ENCODE results near the gene E2F8. TPM values are rescaled to one million over a fixed set of nuclear protein-coding genes. Genes with fewer than 3 reads are reported as not detected.
"Not testable (repeated sequence)": the region's sequence is repeated elsewhere in the genome, so short reads cannot be mapped to it uniquely, and the experiment has no call there.

The E2F8 gene, protein sequence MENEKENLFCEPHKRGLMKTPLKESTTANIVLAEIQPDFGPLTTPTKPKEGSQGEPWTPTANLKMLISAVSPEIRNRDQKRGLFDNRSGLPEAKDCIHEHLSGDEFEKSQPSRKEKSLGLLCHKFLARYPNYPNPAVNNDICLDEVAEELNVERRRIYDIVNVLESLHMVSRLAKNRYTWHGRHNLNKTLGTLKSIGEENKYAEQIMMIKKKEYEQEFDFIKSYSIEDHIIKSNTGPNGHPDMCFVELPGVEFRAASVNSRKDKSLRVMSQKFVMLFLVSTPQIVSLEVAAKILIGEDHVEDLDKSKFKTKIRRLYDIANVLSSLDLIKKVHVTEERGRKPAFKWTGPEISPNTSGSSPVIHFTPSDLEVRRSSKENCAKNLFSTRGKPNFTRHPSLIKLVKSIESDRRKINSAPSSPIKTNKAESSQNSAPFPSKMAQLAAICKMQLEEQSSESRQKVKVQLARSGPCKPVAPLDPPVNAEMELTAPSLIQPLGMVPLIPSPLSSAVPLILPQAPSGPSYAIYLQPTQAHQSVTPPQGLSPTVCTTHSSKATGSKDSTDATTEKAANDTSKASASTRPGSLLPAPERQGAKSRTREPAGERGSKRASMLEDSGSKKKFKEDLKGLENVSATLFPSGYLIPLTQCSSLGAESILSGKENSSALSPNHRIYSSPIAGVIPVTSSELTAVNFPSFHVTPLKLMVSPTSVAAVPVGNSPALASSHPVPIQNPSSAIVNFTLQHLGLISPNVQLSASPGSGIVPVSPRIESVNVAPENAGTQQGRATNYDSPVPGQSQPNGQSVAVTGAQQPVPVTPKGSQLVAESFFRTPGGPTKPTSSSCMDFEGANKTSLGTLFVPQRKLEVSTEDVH
- total RNA-seq, result 10 to 100 TPM; 15.7 to 26.1 TPM

DNA sequence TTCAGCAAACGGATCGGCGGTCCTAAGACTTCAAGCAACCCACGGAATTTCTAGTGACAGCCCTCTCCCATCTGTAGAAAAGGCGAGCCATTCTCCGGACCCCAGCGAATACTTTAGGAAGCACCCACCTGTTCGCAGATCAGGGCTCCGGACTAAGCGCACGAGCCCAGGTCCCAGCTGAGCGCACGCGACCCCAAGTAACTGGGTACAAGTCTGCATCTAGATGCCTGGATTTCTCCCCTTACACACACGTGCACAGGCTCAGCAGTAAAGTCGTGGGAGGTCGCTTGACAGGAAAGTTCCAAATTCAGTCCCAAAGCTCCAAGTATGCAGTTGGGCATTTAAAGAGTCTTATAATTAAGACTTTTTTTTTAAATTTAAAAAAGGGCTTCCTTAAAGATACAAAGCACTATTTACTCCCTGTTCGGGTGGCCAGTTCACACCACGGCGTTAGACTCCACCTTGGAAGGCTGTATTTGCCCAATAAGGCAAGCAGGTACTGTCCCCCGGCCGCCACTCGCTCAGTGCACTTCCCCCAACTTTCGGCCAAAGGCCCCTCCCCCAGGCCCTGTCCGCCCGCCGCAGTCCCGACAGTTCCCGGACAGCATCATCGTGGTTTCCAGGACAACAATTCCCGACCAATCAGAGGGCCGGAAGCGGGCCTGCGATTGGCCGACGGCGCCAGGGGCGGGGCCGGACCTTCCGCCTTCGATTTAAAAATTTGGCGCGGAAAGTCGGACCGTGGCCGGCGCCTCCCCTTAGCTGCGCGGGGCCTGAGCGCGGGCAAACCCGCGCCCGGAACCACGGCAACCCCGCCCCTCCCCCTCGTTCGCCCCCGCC is at the start of gene E2F8:
Gene E2F8, minus strand, starts transcription at position 526 of the 840 bp plus-strand sequence. CDS start 824 bp downstream, outside the sequence.
- no peaks in the 10 kb centered on the region for H3K9me3 Mint-ChIP-seq
- peaks cover 18% of the 10 kb centered on the region for H3K27me3 Mint-ChIP-seq
- peak; percentile 93 for ATAC-seq (replicated peaks)
- H3K4me3 Mint-ChIP-seq, result peak within 1 kb of the TSS; percentile 90
- H3K36me3 Mint-ChIP-seq (ENCODE audit: low read depth), result peaks cover 43% of the 10 kb centered on the region
- H3K27ac Mint-ChIP-seq, result peak within 1 kb of the TSS; percentile 69
- H3K4me1 Mint-ChIP-seq, result peaks cover 5% of the 10 kb centered on the region

DNA sequence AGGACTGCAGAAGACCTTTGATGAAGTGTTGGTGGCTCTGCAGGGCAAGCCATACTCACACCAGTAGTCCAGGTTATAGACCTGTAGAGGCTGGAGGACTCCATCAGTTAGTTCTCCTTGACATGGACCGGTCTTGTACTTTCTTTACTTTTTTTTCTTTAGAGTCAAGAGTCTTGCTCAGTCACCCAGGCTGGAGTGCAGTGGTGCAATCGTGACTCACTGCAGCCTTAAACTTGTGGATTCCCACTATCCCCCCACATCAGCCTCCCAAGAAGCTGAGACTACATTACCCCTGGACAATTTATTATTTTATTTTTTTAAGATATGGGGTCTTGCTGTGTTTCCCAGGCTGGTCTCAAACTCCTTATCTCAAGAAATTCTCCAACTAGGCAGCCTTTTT is 49.6 kb upstream of the E2F8 start:
- H3K4me1 Mint-ChIP-seq, result peaks cover 4% of the 10 kb centered on the region
- H3K27ac Mint-ChIP-seq, result no peak overlapping the region
- H3K9me3 Mint-ChIP-seq, result no peaks in the 10 kb centered on the region
- no peaks in the 10 kb centered on the region for H3K36me3 Mint-ChIP-seq (ENCODE audit: low read depth)
- H3K27me3 Mint-ChIP-seq, result peaks cover 15% of the 10 kb centered on the region
- no peak overlapping the region for H3K4me3 Mint-ChIP-seq
- ATAC-seq (replicated peaks), result no peak

DNA sequence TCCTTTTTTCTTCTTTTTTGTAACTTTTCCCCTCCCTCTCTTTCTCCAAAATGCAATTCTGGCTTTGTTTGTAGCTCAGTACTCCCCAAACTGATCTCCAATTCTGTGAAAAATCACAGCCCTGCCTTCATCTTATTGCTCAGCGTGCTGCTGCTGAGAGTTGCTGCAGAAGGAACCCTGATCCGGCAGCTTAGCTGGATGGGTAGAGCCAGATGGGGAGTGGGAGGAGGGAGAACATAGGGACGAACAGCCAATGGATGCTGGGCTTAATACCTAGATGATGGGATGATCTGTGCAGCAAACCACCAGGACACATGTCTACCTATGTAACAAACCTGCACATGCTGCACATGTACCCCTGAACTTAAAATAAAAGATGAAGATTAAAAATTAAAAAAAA is 47.5 kb upstream of the E2F8 start:
- H3K9me3 Mint-ChIP-seq, result no peaks in the 10 kb centered on the region
- peaks cover 11% of the 10 kb centered on the region for H3K4me1 Mint-ChIP-seq
- H3K27ac Mint-ChIP-seq, result no peak overlapping the region
- no peak overlapping the region for H3K4me3 Mint-ChIP-seq
- H3K36me3 Mint-ChIP-seq (ENCODE audit: low read depth), result no peaks in the 10 kb centered on the region
- H3K27me3 Mint-ChIP-seq, result peaks cover 11% of the 10 kb centered on the region
- ATAC-seq (replicated peaks), result no peak

DNA sequence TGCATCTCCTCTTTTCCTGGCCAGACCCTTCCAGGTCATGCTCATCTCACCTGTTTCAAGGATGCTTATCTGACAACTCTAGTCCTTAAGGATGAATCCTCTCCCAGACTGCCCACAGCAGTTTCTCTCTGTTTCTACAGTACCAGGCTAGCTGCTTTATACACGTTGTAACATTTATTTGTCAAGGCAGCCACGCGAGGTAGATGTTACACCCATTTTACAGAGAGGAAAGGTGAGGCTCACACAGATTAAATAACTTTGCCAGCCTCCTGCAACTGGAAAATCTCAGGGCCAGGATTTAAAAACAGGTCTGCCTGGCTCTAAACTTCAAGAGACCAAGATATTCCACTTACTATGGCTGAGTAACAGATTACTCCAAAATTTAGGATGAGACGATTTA is 45.7 kb upstream of the E2F8 start:
- H3K27me3 Mint-ChIP-seq, result peaks cover 11% of the 10 kb centered on the region
- no peak overlapping the region for H3K4me3 Mint-ChIP-seq
- H3K4me1 Mint-ChIP-seq, result peaks cover 11% of the 10 kb centered on the region
- no peaks in the 10 kb centered on the region for H3K9me3 Mint-ChIP-seq
- no peak for ATAC-seq (replicated peaks)
- H3K36me3 Mint-ChIP-seq (ENCODE audit: low read depth), result no peaks in the 10 kb centered on the region
- H3K27ac Mint-ChIP-seq, result no peak overlapping the region

DNA sequence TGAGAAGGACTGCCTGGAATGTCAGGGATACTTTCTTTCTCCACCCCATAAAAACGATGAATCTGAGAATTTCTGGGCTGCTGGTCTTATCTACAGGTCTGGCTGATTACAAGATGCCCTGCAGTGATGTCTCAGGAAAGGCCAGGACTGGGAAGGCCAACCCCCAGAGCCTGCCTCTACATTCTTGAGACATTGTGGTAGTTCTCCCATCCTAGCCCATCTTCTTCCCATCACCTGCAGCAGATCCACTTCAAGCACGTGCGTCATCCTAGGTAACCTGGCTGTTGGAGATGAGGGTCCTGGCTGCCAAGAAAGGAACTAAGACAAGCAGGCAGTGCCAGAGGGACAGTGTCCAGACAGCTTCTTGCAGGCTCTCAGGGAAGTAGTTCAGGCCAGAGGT is 44.1 kb upstream of the E2F8 start:
- no peak overlapping the region for H3K27ac Mint-ChIP-seq
- no peak overlapping the region for H3K4me3 Mint-ChIP-seq
- H3K9me3 Mint-ChIP-seq, result no peaks in the 10 kb centered on the region
- peaks cover 8% of the 10 kb centered on the region for H3K27me3 Mint-ChIP-seq
- no peaks in the 10 kb centered on the region for H3K36me3 Mint-ChIP-seq (ENCODE audit: low read depth)
- H3K4me1 Mint-ChIP-seq, result peaks cover 15% of the 10 kb centered on the region
- no peak for ATAC-seq (replicated peaks)

DNA sequence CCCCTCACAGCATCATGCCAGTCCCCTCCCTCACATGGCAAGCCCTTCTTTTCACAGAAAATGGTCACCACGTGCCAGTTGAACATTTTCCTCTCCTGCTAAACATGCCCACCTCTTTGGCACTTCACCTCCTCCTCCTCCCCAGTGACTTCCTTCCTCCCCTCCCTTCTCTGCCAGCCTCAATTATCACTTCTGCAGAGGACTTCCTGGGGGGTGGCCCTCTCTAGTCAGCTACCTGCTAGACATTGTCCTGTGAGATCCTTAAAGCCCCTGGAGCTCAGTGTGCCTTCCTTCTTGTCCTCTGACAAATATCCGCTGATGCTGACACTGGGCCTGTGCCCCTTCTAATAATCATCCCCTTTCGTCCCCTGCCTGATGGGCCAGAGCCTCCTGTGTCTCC is 43.2 kb upstream of the E2F8 start:
- peaks cover 18% of the 10 kb centered on the region for H3K4me1 Mint-ChIP-seq
- peaks cover 8% of the 10 kb centered on the region for H3K27me3 Mint-ChIP-seq
- ATAC-seq (replicated peaks), result no peak
- no peak overlapping the region for H3K27ac Mint-ChIP-seq
- no peak overlapping the region for H3K4me3 Mint-ChIP-seq
- no peaks in the 10 kb centered on the region for H3K36me3 Mint-ChIP-seq (ENCODE audit: low read depth)
- no peaks in the 10 kb centered on the region for H3K9me3 Mint-ChIP-seq

DNA sequence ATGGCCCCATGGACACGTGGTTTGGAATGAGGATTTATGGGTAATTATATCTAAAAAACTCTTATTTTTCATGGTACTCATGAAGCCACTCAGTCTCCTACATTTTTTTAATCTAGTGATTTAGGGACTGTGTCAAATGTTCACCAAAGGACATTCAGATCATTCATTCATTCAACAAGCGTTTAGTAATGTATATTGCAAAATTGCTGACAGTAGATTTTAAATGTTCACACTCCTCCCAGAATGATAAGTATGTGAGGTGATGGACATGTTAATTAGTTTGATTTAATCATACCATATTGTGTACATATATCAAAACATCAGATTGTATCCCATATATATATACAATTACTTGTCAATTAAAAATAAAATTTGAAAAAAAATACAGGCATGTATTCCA is 40.8 kb upstream of the E2F8 start:
- Mint-ChIP-seq H3K27me3 (peaks cover 5% of the 10 kb centered on the region), H3K36me3 (ENCODE audit: low read depth) (no peaks in the 10 kb centered on the region), H3K4me3 (no peak overlapping the region), H3K9me3 (no peaks in the 10 kb centered on the region), H3K27ac (no peak overlapping the region), H3K4me1 (peaks cover 18% of the 10 kb centered on the region)
- ATAC-seq (replicated peaks), result no peak

DNA sequence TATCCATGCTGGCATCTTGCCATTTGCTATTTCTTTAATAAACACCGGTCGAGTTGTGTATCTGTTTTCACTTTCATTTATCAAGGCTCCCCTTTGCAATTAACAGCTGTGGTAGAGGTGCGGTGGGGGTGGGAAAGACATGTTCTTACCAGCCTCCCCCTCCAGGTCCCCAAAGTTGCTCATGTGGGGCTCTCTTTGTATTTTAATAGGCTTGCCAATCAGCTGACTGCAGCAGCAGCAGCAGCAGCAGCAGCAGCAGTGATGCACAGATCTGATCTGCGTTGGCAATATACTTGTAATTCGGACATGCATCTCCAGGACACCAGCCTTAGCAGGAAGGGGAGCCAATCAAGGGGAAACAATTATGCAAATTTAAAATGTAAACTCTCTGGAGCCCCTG is 40.3 kb upstream of the E2F8 start:
- Mint-ChIP-seq H3K9me3 (no peaks in the 10 kb centered on the region), H3K27ac (no peak overlapping the region), H3K27me3 (peaks cover 5% of the 10 kb centered on the region), H3K4me1 (peaks cover 18% of the 10 kb centered on the region), H3K4me3 (no peak overlapping the region), H3K36me3 (ENCODE audit: low read depth) (no peaks in the 10 kb centered on the region)
- ATAC-seq (replicated peaks), result no peak

DNA sequence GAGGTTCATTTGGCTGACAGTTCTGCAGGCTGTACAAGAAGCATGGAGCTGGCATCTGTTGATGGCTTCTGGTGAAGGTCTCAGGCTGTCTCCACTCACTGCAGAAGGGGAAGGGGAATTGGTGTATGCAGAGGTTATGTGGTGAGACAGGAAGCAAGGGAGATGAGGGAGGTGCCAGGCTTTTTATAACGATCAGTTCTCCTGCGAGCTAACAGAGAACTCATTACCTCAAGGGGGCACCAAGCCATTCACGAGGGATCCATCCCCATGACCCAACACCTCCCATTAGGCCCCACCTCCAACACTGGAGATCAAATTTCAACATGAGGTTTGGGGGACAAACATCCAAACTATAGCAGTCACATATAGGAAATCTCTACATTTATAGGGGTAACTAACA is 38.7 kb upstream of the E2F8 start:
- Mint-ChIP-seq H3K4me1 (peaks cover 14% of the 10 kb centered on the region), H3K4me3 (no peak overlapping the region), H3K27me3 (no peaks in the 10 kb centered on the region), H3K36me3 (ENCODE audit: low read depth) (no peaks in the 10 kb centered on the region), H3K27ac (no peak overlapping the region), H3K9me3 (no peaks in the 10 kb centered on the region)
- ATAC-seq (replicated peaks), result no peak

DNA sequence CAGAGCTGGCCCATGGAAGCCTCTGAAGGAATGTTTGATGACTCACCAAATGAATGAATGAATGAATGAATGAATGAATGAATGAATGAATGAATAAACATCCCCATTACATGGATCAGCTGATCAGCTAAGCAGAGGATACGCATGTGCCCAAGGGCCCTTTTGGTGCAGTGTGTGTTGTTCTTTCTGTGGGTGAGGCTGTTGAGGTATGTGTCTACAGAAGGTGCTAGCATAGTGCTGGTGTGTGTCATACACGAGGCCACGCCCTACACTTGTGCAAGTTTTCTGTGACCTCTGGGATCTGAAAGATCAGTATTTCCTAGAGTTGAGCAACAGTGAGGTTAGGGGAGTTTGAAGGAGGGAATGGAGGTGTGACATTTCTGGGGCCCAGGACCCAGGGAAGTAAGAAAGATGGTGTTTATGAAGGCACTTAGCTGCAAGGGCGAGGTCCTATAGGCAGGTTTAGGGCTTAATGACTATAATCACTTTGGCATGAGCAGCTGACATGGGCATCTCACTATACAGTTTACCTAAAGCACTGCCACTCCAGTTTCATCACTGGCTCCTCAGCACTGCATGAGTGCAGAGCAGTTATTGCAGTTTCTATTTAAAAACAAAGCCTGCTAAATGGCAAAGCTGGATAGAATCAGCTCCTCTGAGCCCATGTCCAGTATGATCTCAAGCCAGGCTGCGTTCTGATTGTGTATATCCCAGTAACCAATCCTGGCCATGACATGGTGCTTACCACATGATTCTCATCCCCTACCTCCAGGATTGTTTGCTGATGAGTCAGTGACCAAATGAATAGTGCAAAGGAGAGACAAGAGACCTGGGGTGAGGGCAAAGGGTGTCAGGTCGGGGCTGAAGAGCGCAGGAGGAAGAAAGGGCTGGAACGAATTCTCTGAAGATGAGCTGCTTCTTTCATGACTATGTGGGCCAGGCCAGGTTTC is 36.4 kb upstream of the E2F8 start:
- peaks cover 7% of the 10 kb centered on the region for H3K4me1 Mint-ChIP-seq
- H3K27ac Mint-ChIP-seq, result no peak overlapping the region
- H3K9me3 Mint-ChIP-seq, result no peaks in the 10 kb centered on the region
- H3K4me3 Mint-ChIP-seq, result no peak overlapping the region
- no peak for ATAC-seq (replicated peaks)
- no peaks in the 10 kb centered on the region for H3K27me3 Mint-ChIP-seq
- H3K36me3 Mint-ChIP-seq (ENCODE audit: low read depth), result no peaks in the 10 kb centered on the region

DNA sequence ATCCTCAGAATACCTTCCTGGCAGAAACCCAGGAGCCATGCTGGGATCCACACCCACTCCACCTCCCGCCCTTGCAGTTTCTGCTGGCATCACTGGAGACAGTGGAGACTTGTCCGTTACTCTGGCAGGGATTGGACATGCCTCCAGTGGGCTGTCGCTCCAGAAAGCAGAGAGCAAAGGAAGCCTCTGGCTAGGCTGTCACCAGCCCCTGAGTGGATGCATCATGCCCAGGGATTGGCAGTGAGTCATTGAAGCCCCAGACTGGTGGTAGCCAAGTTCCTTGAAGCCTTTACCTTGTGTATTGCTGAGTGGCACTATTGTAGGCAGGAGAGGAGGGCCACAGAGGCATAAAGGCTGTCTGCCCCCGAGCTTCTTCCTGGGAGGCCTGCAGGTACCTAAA is 34.8 kb upstream of the E2F8 start:
- peaks cover 4% of the 10 kb centered on the region for H3K9me3 Mint-ChIP-seq
- peaks cover 4% of the 10 kb centered on the region for H3K4me1 Mint-ChIP-seq
- no peak for ATAC-seq (replicated peaks)
- H3K27ac Mint-ChIP-seq, result no peak overlapping the region
- peaks cover 8% of the 10 kb centered on the region for H3K27me3 Mint-ChIP-seq
- H3K4me3 Mint-ChIP-seq, result no peak overlapping the region
- no peaks in the 10 kb centered on the region for H3K36me3 Mint-ChIP-seq (ENCODE audit: low read depth)

DNA sequence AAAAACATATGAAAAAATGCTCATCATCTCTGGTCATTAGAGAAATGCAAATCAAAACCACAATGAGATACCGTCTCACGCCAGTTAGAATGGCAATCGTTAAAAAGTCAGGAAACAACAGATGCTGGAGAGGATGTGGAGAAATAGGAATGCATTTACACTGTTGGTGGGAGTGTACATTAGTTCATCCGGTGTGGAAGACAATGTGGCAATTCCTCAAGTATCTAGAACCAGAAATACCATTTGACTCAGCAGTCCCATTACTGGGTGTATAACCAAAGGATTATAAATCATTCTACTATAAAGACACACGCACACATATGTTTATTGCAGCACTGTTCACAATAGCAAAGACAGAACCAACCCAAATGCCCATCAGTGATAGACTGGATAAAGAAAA is 32.5 kb upstream of the E2F8 start:
- not testable (repeated sequence) for H3K36me3 Mint-ChIP-seq (ENCODE audit: low read depth); H3K9me3 Mint-ChIP-seq; H3K27ac Mint-ChIP-seq; H3K4me3 Mint-ChIP-seq; ATAC-seq (replicated peaks); H3K4me1 Mint-ChIP-seq
- peaks cover 22% of the 10 kb centered on the region for H3K27me3 Mint-ChIP-seq

DNA sequence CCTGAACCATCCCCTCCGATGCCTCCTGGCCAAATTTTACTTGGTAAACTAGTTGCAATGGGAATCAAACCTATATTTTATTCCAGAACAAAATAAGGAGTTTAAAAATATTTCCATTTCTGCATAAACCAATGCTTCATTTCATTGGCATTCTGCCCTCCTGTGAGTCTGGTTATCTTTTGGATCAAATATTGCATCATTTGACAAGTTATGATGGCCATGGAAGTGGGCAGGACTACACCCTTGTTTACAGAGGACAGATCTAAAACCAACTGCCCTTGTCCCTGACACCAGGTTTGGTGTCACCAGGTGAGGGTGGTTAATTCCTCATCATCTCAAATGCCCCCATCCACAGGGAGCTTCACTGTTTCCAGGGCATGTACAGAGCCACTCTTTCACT is 28.2 kb upstream of the E2F8 start:
- H3K4me3 Mint-ChIP-seq, result no peak overlapping the region
- no peak overlapping the region for H3K27ac Mint-ChIP-seq
- H3K27me3 Mint-ChIP-seq, result peaks cover 30% of the 10 kb centered on the region
- H3K9me3 Mint-ChIP-seq, result peaks cover 4% of the 10 kb centered on the region
- no peak for ATAC-seq (replicated peaks)
- no peaks in the 10 kb centered on the region for H3K4me1 Mint-ChIP-seq
- H3K36me3 Mint-ChIP-seq (ENCODE audit: low read depth), result no peaks in the 10 kb centered on the region

All from activated T-helper 17 cell treated with anti-CD3 and anti-CD28 coated beads, Interleukin-2, amount 50 U/mL, for 72 hours (primary cell).